Vagina (tissue), 2 donors: Measurements from ENCODE around the gene FSTL1. TPM values are rescaled to one million over a fixed set of nuclear protein-coding genes. Genes with fewer than 3 reads are reported as not detected.

Experiments used
- DNase-seq, 2 donors: peaks; one replicate each; pipeline ENCODE4 v3.0.0-alpha.2; 2017; ENCODE audit errors: extremely low spot score in 2 of 2
- H3K27ac ChIP-seq: fragments of 200-600 bp; sonication (generic); one replicate; pipeline ENCODE4 v1.5.1; 2019
- H3K27me3 ChIP-seq: fragments of 200-600 bp; sonication (generic); one replicate; pipeline ENCODE4 v1.5.1; 2019
- H3K36me3 ChIP-seq, 2 donors: fragments of 200-600 bp; sonication (generic); one replicate each; pipeline ENCODE4 v1.5.1; 2017 to 2019
- H3K4me1 ChIP-seq: fragments of 200-600 bp; sonication (generic); one replicate; pipeline ENCODE4 v1.5.1; 2019
- H3K4me3 ChIP-seq, 2 donors: fragments of 200-600 bp; sonication (generic); 1 replicate in 1 of 2; 2 replicates in 1 of 2; pipeline ENCODE4 v1.5.1; 2016 to 2019
- H3K9me3 ChIP-seq: fragments of 200-600 bp; sonication (generic); one replicate; pipeline ENCODE4 v1.5.1; 2019
- CTCF ChIP-seq, 3 experiments: fragments of 450-650 bp in 2 of 3; fragments of 200-600 bp in 1 of 3; sonication (generic) in 1 of 3; IDR thresholded peaks; one replicate each; pipeline ENCODE4 v1.5.1; 2017 to 2019; ENCODE audit warnings: antibody characterized with exemption in 3 of 3, mild to moderate bottlenecking in 2 of 3, moderate library complexity in 2 of 3
- POLR2A ChIP-seq, 2 donors: fragments of 450-650 bp; IDR thresholded peaks; one replicate each; pipeline ENCODE4 v1.6.1; 2017; ENCODE audit warnings: antibody characterized with exemption in 2 of 2, mild to moderate bottlenecking in 2 of 2, moderate library complexity in 2 of 2
- POLR2AphosphoS5 ChIP-seq, 2 donors: sonication (generic); formaldehyde crosslinking; IDR thresholded peaks; one replicate each; pipeline ENCODE4 v1.9.0; 2017; ENCODE audit warnings: antibody characterized with exemption in 2 of 2, mild to moderate bottlenecking in 2 of 2, low read depth in 1 of 2; ENCODE audit not compliant: insufficient read depth in 1 of 2
- intact Hi-C: fragments of 100-400 bp; cut with DNase I; formaldehyde crosslinking; loops from one replicate; pipeline ENCODE4 v1.15.1; 2023
- total RNA-seq: library from RNA; depleted of rRNA; stranded (reverse); fragments of >200 nt; gene quantifications from one replicate; pipeline ENCODE4 v1.2.3, GENCODE V29; 2016

Gene FSTL1
- total RNA-seq, 1 donor from 2014 or later, result 387 TPM

GRCh38 chr3:120420928-120421551 lies 29.8 kb downstream of the FSTL1 start:
- DNase-seq, result no peak
- intact Hi-C loops, result loop anchor here (5.0 to 10.0 kb wide), 2 partner anchors 136 to 326 kb away; partner anchors contain the start of gene GSK3B
- no peaks in the 10 kb centered on the region for H3K27me3 ChIP-seq
- H3K36me3 ChIP-seq, result no peaks in the 10 kb centered on the region
- peaks cover 87% of the 10 kb centered on the region for H3K4me1 ChIP-seq
- no peaks in the 10 kb centered on the region for H3K9me3 ChIP-seq
- H3K4me3 ChIP-seq, result no peak overlapping the region
- TF ChIP-seq CTCF (IDR thresholded peaks at IDR 0.05) (peak in 1 of 3 experiments; percentile 14), POLR2AphosphoS5 (IDR thresholded peaks at IDR 0.05; ENCODE audit: insufficient read depth in 1 of 2, low read depth in 1 of 2) (no peak), POLR2A (IDR thresholded peaks at IDR 0.05) (no peak)
- H3K27ac ChIP-seq, result peak overlapping the region; percentile 64

- H3K27ac ChIP-seq, result peak overlapping the region; percentile 64
- DNase-seq, result no peak
- intact Hi-C loops, result loop anchor here (5.0 to 10.0 kb wide), 2 partner anchors 137 to 326 kb away; partner anchors contain the start of gene GSK3B
- H3K4me3 ChIP-seq, result no peak overlapping the region
- H3K4me1 ChIP-seq, result peaks cover 80% of the 10 kb centered on the region
- no peaks in the 10 kb centered on the region for H3K27me3 ChIP-seq
- no peaks in the 10 kb centered on the region for H3K36me3 ChIP-seq
- TF ChIP-seq CTCF (IDR thresholded peaks at IDR 0.05), result no peak
- no peak for TF ChIP-seq POLR2A (IDR thresholded peaks at IDR 0.05)
- TF ChIP-seq POLR2AphosphoS5 (IDR thresholded peaks at IDR 0.05; ENCODE audit: insufficient read depth in 1 of 2, low read depth in 1 of 2), result no peak
- no peaks in the 10 kb centered on the region for H3K9me3 ChIP-seq
These were observed 30.4 kb downstream of the FSTL1 start for GRCh38 chr3:120420360-120420759.

GRCh38 chr3:120419797-120420196 lies 31.0 kb downstream of the FSTL1 start:
- DNase-seq, result no peak
- H3K9me3 ChIP-seq, result no peaks in the 10 kb centered on the region
- peaks cover 74% of the 10 kb centered on the region for H3K4me1 ChIP-seq
- peak overlapping the region; percentile 64 for H3K27ac ChIP-seq
- TF ChIP-seq POLR2A (IDR thresholded peaks at IDR 0.05), result no peak
- TF ChIP-seq POLR2AphosphoS5 (IDR thresholded peaks at IDR 0.05; ENCODE audit: insufficient read depth in 1 of 2, low read depth in 1 of 2), result no peak
- no peak for TF ChIP-seq CTCF (IDR thresholded peaks at IDR 0.05)
- H3K36me3 ChIP-seq, result no peaks in the 10 kb centered on the region
- H3K27me3 ChIP-seq, result no peaks in the 10 kb centered on the region
- no peak overlapping the region for H3K4me3 ChIP-seq
- intact Hi-C loops, result loop anchor here (5.0 to 10.0 kb wide), 4 partner anchors 72 to 325 kb away; partner anchors contain the start of genes GSK3B and LRRC58

DNA sequence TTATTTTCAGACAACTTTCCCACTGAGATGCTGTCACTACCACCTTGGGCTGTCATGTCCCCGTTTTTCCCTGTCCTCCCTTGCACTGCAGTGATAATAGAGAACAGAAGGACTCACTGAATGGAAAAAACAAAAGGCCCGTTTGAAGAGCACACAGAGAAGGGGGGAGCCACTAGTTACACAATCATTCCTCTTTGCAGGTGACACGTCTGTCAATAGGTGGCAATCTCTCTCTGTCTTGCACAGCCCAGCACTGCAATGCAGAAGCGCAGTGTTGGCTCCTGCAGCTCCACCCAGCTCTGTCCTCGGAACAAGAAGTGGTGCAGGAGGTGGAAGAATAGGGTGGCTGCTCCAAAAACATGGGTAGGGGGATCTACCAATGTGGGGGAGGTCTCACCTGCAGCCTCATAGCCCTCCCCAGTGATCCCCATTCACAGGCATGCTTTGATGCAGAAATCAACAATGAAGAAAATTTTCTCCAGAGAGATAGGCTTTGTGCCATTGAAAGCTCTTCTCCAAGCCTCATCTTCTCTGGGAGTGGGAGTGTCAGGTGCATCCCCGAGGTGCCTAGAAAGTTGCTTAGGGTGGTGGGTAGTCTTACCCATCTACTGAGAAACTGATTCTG lies 31.8 kb downstream of the FSTL1 start:
- DNase-seq, result no peak
- intact Hi-C loops, result loop anchor here (5.0 to 10.0 kb wide), 2 partner anchors 72 to 174 kb away; partner anchors contain the start of gene LRRC58
- TF ChIP-seq CTCF (IDR thresholded peaks at IDR 0.05) (no peak), POLR2AphosphoS5 (IDR thresholded peaks at IDR 0.05; ENCODE audit: insufficient read depth in 1 of 2, low read depth in 1 of 2) (peak in 1 of 2 donors; percentile 41)
- Histone ChIP-seq H3K4me3 (no peak overlapping the region), H3K27me3 (no peaks in the 10 kb centered on the region), H3K4me1 (peaks cover 66% of the 10 kb centered on the region), H3K27ac (peak overlapping the region; percentile 12), H3K9me3 (no peaks in the 10 kb centered on the region), H3K36me3 (no peaks in the 10 kb centered on the region)

DNA sequence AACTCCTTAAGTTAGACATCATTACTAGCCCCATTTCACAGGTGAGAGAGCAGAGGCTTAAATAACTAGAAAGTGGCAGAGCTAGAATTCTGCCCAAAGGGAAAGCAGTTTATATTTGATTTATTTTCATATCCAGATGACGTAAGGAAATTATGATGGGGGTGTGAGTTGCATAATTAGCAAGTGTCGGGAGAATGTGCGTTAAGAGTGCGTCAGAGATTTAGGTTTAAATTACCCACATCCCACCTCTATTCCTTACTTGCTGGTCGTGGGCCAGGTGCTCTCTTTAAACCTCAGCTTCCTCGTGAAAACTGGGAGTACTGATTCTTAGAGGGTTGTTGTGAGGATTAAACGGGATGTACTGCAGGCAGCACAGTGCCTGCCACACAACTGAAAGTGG lies 32.3 kb downstream of the FSTL1 start:
- Histone ChIP-seq H3K27me3 (no peaks in the 10 kb centered on the region), H3K36me3 (no peaks in the 10 kb centered on the region), H3K9me3 (no peaks in the 10 kb centered on the region), H3K27ac (peak overlapping the region; percentile 12), H3K4me1 (peaks cover 61% of the 10 kb centered on the region), H3K4me3 (no peak overlapping the region)
- no peak for DNase-seq
- TF ChIP-seq CTCF (IDR thresholded peaks at IDR 0.05) (no peak), POLR2A (IDR thresholded peaks at IDR 0.05) (no peak), POLR2AphosphoS5 (IDR thresholded peaks at IDR 0.05; ENCODE audit: insufficient read depth in 1 of 2, low read depth in 1 of 2) (no peak)
- intact Hi-C loops, result loop anchor here (5.0 to 10.0 kb wide), 2 partner anchors 71 to 174 kb away; partner anchors contain the start of gene LRRC58
